ENCODE data around the gene CRYBA2.

GRCh38 chr2:218999881-219000568, 6.8 kb upstream of the CRYBA2 start:
- TF ChIP-seq CTCF (IDR thresholded peaks at IDR 0.05) (no peak), POLR2A (IDR thresholded peaks at IDR 0.05) (no peak)

All from lower leg skin (tissue), 3 donors.